HG02981 (cell line): Measurements from ENCODE around the gene TTLL11.

ENCODE experiments used
- ATAC-seq: cut with Tn5 transposase; IDR thresholded peaks from one replicate; pipeline ENCODE4 v1.9.1; 2021; ENCODE audit warnings: mild to moderate bottlenecking, moderate library complexity; ENCODE audit not compliant: unreplicated experiment

Gene TTLL11

GRCh38 chr9:121888438-121888775 is 204.7 kb downstream of the TTLL11 start:
- ATAC-seq = no peak

- ATAC-seq = no peak
Observed at GRCh38 chr9:121887553-121888437, 205.3 kb downstream of the TTLL11 start.

GRCh38 chr9:121886759-121887485 is 206.2 kb downstream of the TTLL11 start:
- ATAC-seq = no peak

- no peak for ATAC-seq
Observed at GRCh38 chr9:121885345-121885901, 207.7 kb downstream of the TTLL11 start.

GRCh38 chr9:121884057-121884541 is 209.0 kb downstream of the TTLL11 start:
- no peak for ATAC-seq

- ATAC-seq = no peak
Observed at GRCh38 chr9:121883281-121884056, 209.6 kb downstream of the TTLL11 start.

- no peak for ATAC-seq
Observed at GRCh38 chr9:121881920-121882500, 211.1 kb downstream of the TTLL11 start.

- ATAC-seq = no peak
Observed at GRCh38 chr9:121880343-121880898, 212.7 kb downstream of the TTLL11 start.

GRCh38 chr9:121878271-121878822 is 214.8 kb downstream of the TTLL11 start:
- ATAC-seq = no peak

GRCh38 chr9:121876658-121877271 is 216.3 kb downstream of the TTLL11 start:
- ATAC-seq = no peak

GRCh38 chr9:121876255-121876654 is 216.9 kb downstream of the TTLL11 start:
- no peak for ATAC-seq

GRCh38 chr9:121874524-121874923 is 218.6 kb downstream of the TTLL11 start:
- no peak for ATAC-seq

GRCh38 chr9:121871431-121872025 is 221.6 kb downstream of the TTLL11 start:
- no peak for ATAC-seq

- ATAC-seq = no peak
Observed at GRCh38 chr9:121870271-121870670, 222.8 kb downstream of the TTLL11 start.

GRCh38 chr9:121868626-121869025 is 224.5 kb downstream of the TTLL11 start:
- no peak for ATAC-seq

- ATAC-seq = no peak
Observed at GRCh38 chr9:121866927-121867326, 226.2 kb downstream of the TTLL11 start.

GRCh38 chr9:121865884-121866283 is 227.2 kb downstream of the TTLL11 start:
- ATAC-seq = no peak

- no peak for ATAC-seq
Observed at GRCh38 chr9:121865060-121865459, 228.0 kb downstream of the TTLL11 start.

GRCh38 chr9:121863955-121864354 is 229.2 kb downstream of the TTLL11 start:
- no peak for ATAC-seq
